ENCODE measurements around the gene CITED1.

GRCh38 chrX:72306851-72307645 is 1.3 kb upstream of the CITED1 start:
- TF ChIP-seq EZH2 (IDR thresholded peaks at IDR 0.05) (peak; percentile 50), POLR2AphosphoS5 (IDR thresholded peaks at IDR 0.05; ENCODE audit: borderline replicate concordance, low read depth, low read length) (no peak), FOXP2 (optimal IDR thresholded peaks at IDR 0.05; ENCODE audit: control extremely low read depth, extremely low read length, insufficient read depth) (no peak)

Measured in SK-N-MC (cell line).